M059J (cell line): ENCODE results near the gene PCDHGA1. TPM values are rescaled to one million over a fixed set of nuclear protein-coding genes. Genes with fewer than 3 reads are reported as not detected.
A peak's percentile ranks its signal among the peaks of the same experiment; 100 is the strongest.

Experiments used
- DNase-seq: peaks from one replicate; pipeline ENCODE4 v3.0.0-alpha.2; 2012; ENCODE audit warnings: low read depth
- total RNA-seq: library from RNA; depleted of rRNA; stranded (reverse); fragments of >200 nt; shearing (Covaris generic); gene quantifications from 2 replicates; pipeline ENCODE4 v1.2.3, GENCODE V29; 2014

The PCDHGA1 gene
- total RNA-seq, 1 experiment from 2014 or later = 0.71 TPM

GRCh38 chr5:141512911-141513626 lies 182.8 kb downstream of the PCDHGA1 start:
- DNase-seq = peak; percentile 33

DNA sequence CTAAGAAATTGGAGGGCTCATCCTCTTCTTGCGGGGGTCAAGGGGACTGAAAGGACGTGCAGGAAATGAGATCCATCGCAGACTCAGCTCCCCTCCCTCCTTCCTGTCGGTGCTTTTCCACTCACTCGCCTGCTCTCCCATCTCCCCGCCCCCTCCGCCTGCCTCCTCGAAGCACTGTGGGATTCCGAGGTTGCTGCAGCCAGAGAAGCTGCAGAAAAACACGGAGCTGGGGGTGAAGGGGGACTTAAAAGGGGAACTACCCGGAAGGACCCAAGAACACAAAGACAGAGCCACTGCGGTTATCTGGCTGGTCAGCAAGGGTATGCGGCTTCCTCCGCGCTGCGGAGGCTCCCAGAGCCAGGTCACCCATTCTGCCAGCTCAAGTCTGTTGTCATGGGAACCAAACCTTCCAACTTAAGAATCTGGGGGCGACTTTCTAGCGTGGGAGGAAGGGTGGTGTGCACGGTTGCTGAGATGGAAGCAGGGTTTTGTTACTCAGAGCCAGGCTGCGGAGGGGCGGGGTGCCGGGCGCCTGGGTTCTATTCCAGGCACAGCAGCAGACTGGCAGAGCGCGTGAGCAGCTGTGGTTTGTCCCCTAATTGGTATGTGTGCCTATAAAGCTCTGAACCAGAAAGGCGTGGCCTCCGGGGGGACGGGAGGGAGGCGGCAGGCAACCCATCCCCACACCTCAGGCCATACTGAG lies 183.5 kb downstream of the PCDHGA1 start:
- peak; percentile 98 for DNase-seq

DNA sequence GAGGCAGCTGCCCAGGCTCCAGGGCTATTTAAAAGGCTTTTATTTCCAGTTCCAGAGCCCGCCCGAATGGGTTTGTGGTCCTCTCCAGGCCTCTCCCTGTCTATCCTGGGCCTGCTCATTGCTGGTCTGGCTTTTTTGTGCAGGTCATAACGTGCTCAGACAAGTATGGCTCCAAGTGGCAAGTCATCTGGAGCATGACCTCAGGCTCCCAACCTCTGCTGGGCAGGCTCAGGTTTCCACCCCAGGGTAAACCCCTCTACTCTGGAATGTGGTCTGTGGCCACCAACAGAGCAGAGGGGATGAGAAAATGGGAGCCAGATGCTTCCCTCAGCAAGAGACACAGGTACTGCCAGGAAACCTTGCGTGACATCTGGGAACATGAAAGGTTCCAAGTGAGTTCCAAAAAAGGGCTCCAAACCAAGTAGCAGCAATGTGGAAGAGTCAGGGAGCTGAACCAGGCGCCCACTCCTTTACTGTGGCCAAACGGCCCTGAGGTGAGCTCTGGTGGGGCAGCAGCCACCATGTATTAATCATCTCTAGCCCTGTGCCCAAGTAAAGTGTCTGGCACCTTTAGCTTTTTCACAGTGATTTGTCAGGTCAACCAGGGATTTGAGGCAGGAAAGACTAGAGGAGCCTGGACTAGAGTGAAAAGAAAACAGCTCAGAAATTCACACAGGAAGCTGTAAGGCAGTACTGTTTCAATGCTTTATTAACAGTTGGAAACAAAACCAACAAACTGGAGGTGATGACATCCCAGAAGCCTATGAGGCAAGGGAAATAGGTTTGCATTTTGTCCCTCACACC lies 184.2 kb downstream of the PCDHGA1 start:
- peak; percentile 96 for DNase-seq

GRCh38 chr5:141515141-141515540 lies 184.8 kb downstream of the PCDHGA1 start:
- DNase-seq = no peak

DNA sequence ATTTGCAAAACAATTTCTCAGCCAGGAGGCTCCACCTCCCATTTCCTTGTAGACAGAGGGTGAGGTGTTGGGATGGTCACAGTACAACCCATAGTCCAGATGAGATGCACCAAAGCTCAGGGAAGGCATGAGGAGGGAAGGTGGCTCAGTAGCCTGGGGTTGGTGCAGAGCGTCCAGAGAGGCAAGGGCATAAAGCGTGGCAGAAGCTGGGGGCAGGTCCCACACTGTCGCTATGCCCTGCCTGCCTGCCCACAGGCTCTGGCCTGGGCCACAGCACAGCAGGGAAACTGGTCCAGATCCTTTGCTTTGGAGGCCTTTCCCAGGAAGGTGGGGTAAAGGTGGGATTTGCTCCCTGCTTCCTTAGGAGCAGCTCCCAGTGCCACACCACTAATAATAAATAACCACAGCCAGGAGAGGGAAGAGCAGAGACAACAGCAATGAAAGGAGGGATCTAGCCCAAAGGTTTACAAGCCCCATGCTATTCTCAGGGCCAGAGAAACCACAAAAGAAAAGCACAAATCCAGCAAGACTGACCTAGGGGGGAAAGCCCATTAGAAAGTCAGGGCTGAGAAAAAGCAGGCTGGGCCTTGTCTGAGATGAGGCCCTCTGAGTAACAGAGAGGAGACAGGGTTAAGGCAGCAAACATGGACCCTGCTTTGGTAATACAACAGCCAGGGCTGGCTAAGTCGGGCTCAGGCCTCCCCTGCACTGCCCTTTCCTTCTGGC lies 185.8 kb downstream of the PCDHGA1 start:
- DNase-seq = peak; percentile 68

GRCh38 chr5:141516672-141517025 lies 186.3 kb downstream of the PCDHGA1 start:
- peak; percentile 24 for DNase-seq

GRCh38 chr5:141517312-141517711 lies 187.0 kb downstream of the PCDHGA1 start:
- no peak for DNase-seq

DNA sequence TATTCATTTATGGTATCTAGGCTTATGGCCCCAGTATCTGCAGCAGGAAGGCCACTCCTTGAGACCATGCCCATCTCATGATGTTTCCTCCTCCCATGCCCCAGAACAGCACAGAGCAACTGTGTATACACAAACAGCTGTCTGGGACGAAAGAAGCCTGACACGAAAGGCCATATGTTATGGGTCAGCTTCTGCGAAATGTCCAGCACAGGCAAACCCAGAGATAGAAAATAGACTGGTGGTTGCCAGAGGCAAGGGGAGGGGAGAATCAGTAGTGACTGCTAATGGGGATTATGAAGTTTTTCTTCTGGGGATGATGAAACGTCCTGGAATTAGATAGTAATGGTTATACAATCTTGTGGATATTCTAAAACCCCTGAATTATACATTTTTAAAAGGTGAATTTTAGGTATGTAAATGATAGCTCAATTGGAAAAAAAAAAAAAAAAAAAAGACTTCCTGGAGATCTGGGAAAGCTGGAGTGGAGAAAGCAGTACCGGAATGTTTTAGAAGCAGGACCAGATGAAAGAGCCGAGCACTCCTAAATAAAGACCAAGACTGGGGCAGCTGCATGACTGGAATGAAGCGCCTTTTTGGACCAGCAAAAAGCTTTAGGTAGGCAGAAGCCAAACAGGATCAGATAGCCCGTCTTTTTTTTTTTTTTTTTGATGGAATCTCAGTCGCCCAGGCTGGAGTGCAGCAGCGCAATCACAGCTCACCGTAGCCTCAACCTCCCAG lies 187.7 kb downstream of the PCDHGA1 start:
- DNase-seq = no peak

DNA sequence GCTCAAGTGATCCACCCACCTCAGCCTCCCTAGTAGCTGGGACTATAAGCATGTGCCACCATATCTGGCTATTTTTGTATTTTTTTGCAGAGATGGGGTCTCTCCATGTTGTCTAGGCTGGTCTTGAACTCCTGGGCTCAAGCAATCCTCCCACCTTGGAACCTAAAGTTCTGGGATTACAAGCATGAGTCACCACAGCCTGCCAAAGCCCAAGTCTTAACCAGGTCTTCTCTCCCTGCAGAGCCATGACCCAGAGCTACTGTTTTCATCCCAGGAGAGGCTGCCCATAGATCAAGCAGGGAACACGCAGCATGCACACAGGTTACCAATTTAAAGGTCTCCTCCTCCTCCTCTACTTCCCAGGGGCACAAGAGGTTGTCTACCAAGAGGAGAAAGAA lies 188.3 kb downstream of the PCDHGA1 start:
- peak; percentile 63 for DNase-seq

DNA sequence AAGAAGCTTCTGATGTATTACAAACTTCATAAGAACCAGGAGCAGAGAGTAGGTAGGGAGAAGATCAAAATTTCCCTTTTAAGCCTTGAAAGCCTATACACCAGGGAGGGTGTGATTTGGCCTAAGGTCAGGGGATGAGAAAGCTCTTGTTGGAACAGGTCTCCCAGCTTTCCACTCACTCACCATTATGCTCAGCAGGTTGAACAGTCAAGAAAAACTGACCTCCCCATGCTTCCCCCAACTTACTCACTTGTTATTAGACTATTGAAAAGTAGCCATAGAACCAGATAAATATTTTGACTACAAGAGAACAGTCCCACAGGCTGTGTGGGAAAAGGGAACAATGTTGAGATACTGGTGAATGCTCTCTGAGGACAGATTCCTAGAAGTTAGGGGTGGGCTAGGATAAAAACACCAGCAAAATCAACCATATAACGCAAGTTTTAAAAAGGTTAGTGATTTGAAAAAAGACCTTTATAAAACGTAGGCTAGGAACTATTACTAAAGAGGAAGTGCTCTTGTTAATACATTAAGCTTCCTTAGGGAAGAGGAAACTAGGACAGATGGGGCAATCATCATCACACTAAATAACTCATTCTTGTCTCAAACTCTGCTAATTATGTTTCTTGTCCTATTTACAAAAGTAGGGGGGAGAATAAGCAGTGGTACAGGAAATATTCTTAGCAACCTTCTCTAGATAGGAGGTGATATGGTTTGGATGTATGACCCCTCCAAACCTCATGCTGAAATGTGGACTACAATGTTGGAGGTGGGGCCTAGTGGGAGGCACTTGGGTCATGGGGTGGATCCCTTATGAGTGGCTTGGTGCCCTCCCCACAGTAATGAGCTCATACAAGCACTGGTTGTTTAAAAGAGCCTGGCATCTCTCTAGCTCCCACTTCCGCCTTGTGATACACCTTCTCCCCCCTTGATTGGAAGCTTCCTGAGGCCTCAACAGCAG lies 189.6 kb downstream of the PCDHGA1 start:
- DNase-seq = no peak

DNA sequence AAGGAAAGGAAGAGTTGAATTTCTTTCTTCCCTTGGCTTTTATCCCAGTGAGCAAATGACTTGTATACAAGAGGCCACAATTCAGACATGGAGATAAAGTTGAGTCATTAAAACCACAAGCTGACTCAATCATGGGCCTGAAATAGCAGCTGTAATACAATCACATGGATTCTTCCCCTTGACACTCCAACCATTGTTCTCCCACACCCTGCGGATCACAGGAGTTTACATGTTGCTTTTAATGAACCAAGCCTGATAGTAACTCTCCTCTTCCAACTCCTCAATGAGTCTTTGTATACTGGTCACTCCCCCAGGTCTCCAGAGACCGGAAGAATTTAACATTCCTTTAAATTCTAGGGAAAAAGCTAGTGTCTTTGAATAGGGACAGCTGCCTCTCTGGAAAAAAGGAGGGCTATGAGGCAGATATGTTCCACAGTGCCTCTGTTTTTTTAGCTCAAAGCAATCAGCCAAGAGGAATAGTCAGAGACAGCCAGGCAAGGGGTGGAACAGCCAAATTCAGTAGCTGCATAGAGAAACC lies 191.0 kb downstream of the PCDHGA1 start:
- DNase-seq = peak; percentile 99

GRCh38 chr5:141522301-141522700 lies 192.0 kb downstream of the PCDHGA1 start:
- DNase-seq = no peak

DNA sequence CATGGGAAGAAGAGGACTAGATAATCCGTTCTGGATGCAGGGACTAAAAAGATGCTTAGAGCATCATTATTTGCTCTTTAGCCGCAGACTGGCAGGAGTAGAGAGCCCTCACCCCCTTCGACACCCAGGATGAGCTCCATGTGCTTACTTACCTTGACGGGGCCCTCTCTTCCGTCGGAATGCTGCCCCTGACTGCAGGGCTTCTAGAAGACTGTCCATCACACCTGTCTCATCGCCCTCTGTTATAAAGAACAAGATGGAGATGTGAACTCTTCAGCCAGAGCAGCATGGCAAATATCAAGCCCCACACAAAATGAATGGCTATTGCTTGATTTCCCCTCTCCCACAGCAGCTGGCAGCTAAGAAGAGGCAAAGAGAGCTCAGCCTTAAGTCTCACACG lies 193.7 kb downstream of the PCDHGA1 start:
- no peak for DNase-seq

GRCh38 chr5:141524604-141525597 lies 194.6 kb downstream of the PCDHGA1 start:
- DNase-seq = peak; percentile 94

GRCh38 chr5:141525653-141526052 lies 195.3 kb downstream of the PCDHGA1 start:
- DNase-seq = no peak

GRCh38 chr5:141527426-141527825 lies 197.1 kb downstream of the PCDHGA1 start:
- no peak for DNase-seq

GRCh38 chr5:141528291-141528984 lies 198.1 kb downstream of the PCDHGA1 start:
- no peak for DNase-seq

DNA sequence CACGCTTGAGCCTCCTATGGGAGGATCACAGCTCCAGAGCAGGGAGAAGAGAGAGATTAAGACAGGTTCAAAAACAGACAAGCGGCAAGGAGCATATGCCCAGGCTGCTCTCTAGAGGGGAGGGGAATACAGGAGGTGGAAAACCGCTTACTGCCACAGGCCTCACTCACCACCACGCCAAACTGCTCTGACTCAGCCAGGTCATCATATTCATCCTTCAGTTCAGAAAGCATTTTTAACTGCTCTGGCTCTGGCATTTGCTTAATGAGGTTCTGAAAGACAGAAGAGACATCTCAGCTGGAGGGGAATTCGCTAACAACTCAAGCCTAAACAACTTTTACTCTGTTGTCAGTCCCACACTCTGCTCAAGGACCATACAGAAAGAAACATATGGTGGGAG lies 198.7 kb downstream of the PCDHGA1 start:
- DNase-seq = peak; percentile 49
